Measurements from ENCODE around the gene CNOT3.

Gene CNOT3

GRCh38 chr19:54145541-54146158 is 8.1 kb downstream of the CNOT3 start:
- H3K9me3 ChIP-seq (ENCODE audit: insufficient read depth, low read length) = no peaks in the 10 kb centered on the region
- H3K4me3 ChIP-seq (ENCODE audit: insufficient read length, low read depth) = no peak overlapping the region
- no peak overlapping the region for H3K9ac ChIP-seq (ENCODE audit: insufficient read length, low read depth)
- no peak for DNase-seq (ENCODE audit: low read depth, low spot score)
- H3K4me1 ChIP-seq (ENCODE audit: insufficient read depth, insufficient read length) = peaks cover 3% of the 10 kb centered on the region
- H3K36me3 ChIP-seq (ENCODE audit: insufficient read depth, insufficient read length, low read length) = peaks cover 93% of the 10 kb centered on the region
- no peaks in the 10 kb centered on the region for H3K27me3 ChIP-seq (ENCODE audit: insufficient read depth, insufficient read length)
- TF ChIP-seq SUZ12 (IDR thresholded peaks at IDR 0.05; ENCODE audit: extremely low read depth, insufficient read depth, insufficient read length) = no peak
- TF ChIP-seq YY1 (IDR thresholded peaks at IDR 0.05; ENCODE audit: insufficient read depth, insufficient read length) = no peak
- TF ChIP-seq ZNF274 (IDR thresholded peaks at IDR 0.05; ENCODE audit: low read depth, low read length) = no peak

GRCh38 chr19:54147676-54148075 is 10.1 kb downstream of the CNOT3 start:
- no peak overlapping the region for H3K9ac ChIP-seq (ENCODE audit: insufficient read length, low read depth)
- H3K27me3 ChIP-seq (ENCODE audit: insufficient read depth, insufficient read length) = no peaks in the 10 kb centered on the region
- no peaks in the 10 kb centered on the region for H3K4me1 ChIP-seq (ENCODE audit: insufficient read depth, insufficient read length)
- no peak for DNase-seq (ENCODE audit: low read depth, low spot score)
- H3K4me3 ChIP-seq (ENCODE audit: insufficient read length, low read depth) = no peak overlapping the region
- no peak for TF ChIP-seq SUZ12 (IDR thresholded peaks at IDR 0.05; ENCODE audit: extremely low read depth, insufficient read depth, insufficient read length)
- no peak for TF ChIP-seq YY1 (IDR thresholded peaks at IDR 0.05; ENCODE audit: insufficient read depth, insufficient read length)
- TF ChIP-seq ZNF274 (IDR thresholded peaks at IDR 0.05; ENCODE audit: low read depth, low read length) = no peak
- peaks cover 90% of the 10 kb centered on the region for H3K36me3 ChIP-seq (ENCODE audit: insufficient read depth, insufficient read length, low read length)
- H3K9me3 ChIP-seq (ENCODE audit: insufficient read depth, low read length) = no peaks in the 10 kb centered on the region

GRCh38 chr19:54148158-54148557 is 10.6 kb downstream of the CNOT3 start:
- Histone ChIP-seq H3K9ac (ENCODE audit: insufficient read length, low read depth) (no peak overlapping the region), H3K4me3 (ENCODE audit: insufficient read length, low read depth) (no peak overlapping the region), H3K27me3 (ENCODE audit: insufficient read depth, insufficient read length) (no peaks in the 10 kb centered on the region), H3K36me3 (ENCODE audit: insufficient read depth, insufficient read length, low read length) (peaks cover 90% of the 10 kb centered on the region), H3K4me1 (ENCODE audit: insufficient read depth, insufficient read length) (no peaks in the 10 kb centered on the region), H3K9me3 (ENCODE audit: insufficient read depth, low read length) (no peaks in the 10 kb centered on the region)
- no peak for DNase-seq (ENCODE audit: low read depth, low spot score)
- no peak for TF ChIP-seq SUZ12 (IDR thresholded peaks at IDR 0.05; ENCODE audit: extremely low read depth, insufficient read depth, insufficient read length)
- TF ChIP-seq YY1 (IDR thresholded peaks at IDR 0.05; ENCODE audit: insufficient read depth, insufficient read length) = no peak
- no peak for TF ChIP-seq ZNF274 (IDR thresholded peaks at IDR 0.05; ENCODE audit: low read depth, low read length)

GRCh38 chr19:54149021-54149812 is 11.7 kb downstream of the CNOT3 start:
- no peaks in the 10 kb centered on the region for H3K4me1 ChIP-seq (ENCODE audit: insufficient read depth, insufficient read length)
- H3K27me3 ChIP-seq (ENCODE audit: insufficient read depth, insufficient read length) = no peaks in the 10 kb centered on the region
- H3K9me3 ChIP-seq (ENCODE audit: insufficient read depth, low read length) = no peaks in the 10 kb centered on the region
- no peak overlapping the region for H3K4me3 ChIP-seq (ENCODE audit: insufficient read length, low read depth)
- no peak overlapping the region for H3K9ac ChIP-seq (ENCODE audit: insufficient read length, low read depth)
- H3K36me3 ChIP-seq (ENCODE audit: insufficient read depth, insufficient read length, low read length) = peaks cover 90% of the 10 kb centered on the region
- TF ChIP-seq SUZ12 (IDR thresholded peaks at IDR 0.05; ENCODE audit: extremely low read depth, insufficient read depth, insufficient read length) (no peak), ZNF274 (IDR thresholded peaks at IDR 0.05; ENCODE audit: low read depth, low read length) (no peak)
- DNase-seq (ENCODE audit: low read depth, low spot score) = no peak

- Histone ChIP-seq H3K9ac (ENCODE audit: insufficient read length, low read depth) (no peak overlapping the region), H3K4me1 (ENCODE audit: insufficient read depth, insufficient read length) (no peaks in the 10 kb centered on the region), H3K4me3 (ENCODE audit: insufficient read length, low read depth) (no peak overlapping the region), H3K9me3 (ENCODE audit: insufficient read depth, low read length) (no peaks in the 10 kb centered on the region), H3K27me3 (ENCODE audit: insufficient read depth, insufficient read length) (no peaks in the 10 kb centered on the region), H3K36me3 (ENCODE audit: insufficient read depth, insufficient read length, low read length) (peaks cover 86% of the 10 kb centered on the region)
- TF ChIP-seq SUZ12 (IDR thresholded peaks at IDR 0.05; ENCODE audit: extremely low read depth, insufficient read depth, insufficient read length) (no peak), YY1 (IDR thresholded peaks at IDR 0.05; ENCODE audit: insufficient read depth, insufficient read length) (no peak), ZNF274 (IDR thresholded peaks at IDR 0.05; ENCODE audit: low read depth, low read length) (no peak)
- DNase-seq (ENCODE audit: low read depth, low spot score) = no peak
Observed at GRCh38 chr19:54151362-54152035, 13.9 kb downstream of the CNOT3 start.

- no peak overlapping the region for H3K9ac ChIP-seq (ENCODE audit: insufficient read length, low read depth)
- no peak for DNase-seq (ENCODE audit: low read depth, low spot score)
- H3K36me3 ChIP-seq (ENCODE audit: insufficient read depth, insufficient read length, low read length) = peaks cover 86% of the 10 kb centered on the region
- no peaks in the 10 kb centered on the region for H3K4me1 ChIP-seq (ENCODE audit: insufficient read depth, insufficient read length)
- TF ChIP-seq YY1 (IDR thresholded peaks at IDR 0.05; ENCODE audit: insufficient read depth, insufficient read length) = no peak
- no peak overlapping the region for H3K4me3 ChIP-seq (ENCODE audit: insufficient read length, low read depth)
- H3K27me3 ChIP-seq (ENCODE audit: insufficient read depth, insufficient read length) = no peaks in the 10 kb centered on the region
- no peaks in the 10 kb centered on the region for H3K9me3 ChIP-seq (ENCODE audit: insufficient read depth, low read length)
Observed at GRCh38 chr19:54152267-54152666, 14.7 kb downstream of the CNOT3 start.

- Histone ChIP-seq H3K36me3 (ENCODE audit: insufficient read depth, insufficient read length, low read length) (peaks cover 83% of the 10 kb centered on the region), H3K4me1 (ENCODE audit: insufficient read depth, insufficient read length) (no peaks in the 10 kb centered on the region), H3K27me3 (ENCODE audit: insufficient read depth, insufficient read length) (no peaks in the 10 kb centered on the region), H3K9ac (ENCODE audit: insufficient read length, low read depth) (no peak overlapping the region), H3K9me3 (ENCODE audit: insufficient read depth, low read length) (no peaks in the 10 kb centered on the region), H3K4me3 (ENCODE audit: insufficient read length, low read depth) (no peak overlapping the region)
- TF ChIP-seq YY1 (IDR thresholded peaks at IDR 0.05; ENCODE audit: insufficient read depth, insufficient read length) (no peak), ZNF274 (IDR thresholded peaks at IDR 0.05; ENCODE audit: low read depth, low read length) (no peak), SUZ12 (IDR thresholded peaks at IDR 0.05; ENCODE audit: extremely low read depth, insufficient read depth, insufficient read length) (no peak)
- no peak for DNase-seq (ENCODE audit: low read depth, low spot score)
Observed at GRCh38 chr19:54152878-54153524, 15.4 kb downstream of the CNOT3 start.

All from NT2/D1 (cell line).